HG02623 (cell line): ENCODE data around the gene CCR6.
"Not testable (repeated sequence)": the region's sequence is repeated elsewhere in the genome, so short reads cannot be mapped to it uniquely, and the experiment has no call there.

Experiments used
- ATAC-seq: cut with Tn5 transposase; IDR thresholded peaks from one replicate; pipeline ENCODE4 v1.9.1; 2021; ENCODE audit warnings: moderate library complexity; ENCODE audit not compliant: unreplicated experiment

Gene CCR6

GRCh38 chr6:167165858-167166471, 43.1 kb downstream of the CCR6 start:
- ATAC-seq, result no peak

GRCh38 chr6:167167699-167168098, 44.8 kb downstream of the CCR6 start:
- not testable (repeated sequence) for ATAC-seq

GRCh38 chr6:167168296-167168695, 45.4 kb downstream of the CCR6 start:
- ATAC-seq, result not testable (repeated sequence)

DNA sequence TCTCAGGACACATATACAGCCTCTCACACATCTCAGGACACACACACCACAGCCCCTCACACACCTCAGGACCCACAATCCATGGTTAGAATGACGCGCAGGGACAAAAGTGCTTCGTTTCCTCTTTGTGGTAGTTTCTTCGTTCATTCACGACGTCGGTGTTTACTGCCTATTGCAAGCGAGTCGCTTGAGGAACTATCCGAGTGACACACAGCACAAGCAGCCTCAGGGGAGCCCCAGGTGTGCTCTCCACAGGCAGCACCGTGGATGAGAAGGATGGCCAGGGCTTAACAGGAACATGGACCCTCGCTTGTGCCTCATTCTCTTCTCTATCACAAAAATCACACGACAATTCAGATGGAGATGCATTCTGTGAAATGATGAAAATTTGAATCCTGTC, 47.0 kb downstream of the CCR6 start:
- not testable (repeated sequence) for ATAC-seq

- not testable (repeated sequence) for ATAC-seq
Measured at GRCh38 chr6:167171300-167171699, 48.4 kb downstream of the CCR6 start.

DNA sequence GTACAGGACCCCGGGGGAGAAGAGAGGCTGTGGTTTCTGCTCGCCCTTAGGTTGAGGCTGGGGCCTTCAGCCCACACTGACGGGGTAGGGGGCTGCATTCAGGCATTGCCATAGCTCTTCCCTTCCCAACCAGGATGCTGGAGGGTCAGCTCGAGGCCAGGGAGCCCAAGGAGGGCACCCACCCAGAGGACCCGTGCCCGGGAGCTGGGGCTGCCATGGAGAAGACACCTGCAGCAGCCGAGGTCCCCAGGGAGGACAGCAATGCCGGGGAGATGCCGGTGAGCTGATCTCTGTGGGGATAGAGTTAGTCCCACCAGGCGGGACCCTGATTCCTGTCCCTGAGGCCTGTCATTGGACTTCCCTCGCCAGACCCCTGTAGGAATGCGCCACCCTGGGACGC, 49.1 kb downstream of the CCR6 start:
- ATAC-seq, result not testable (repeated sequence)

DNA sequence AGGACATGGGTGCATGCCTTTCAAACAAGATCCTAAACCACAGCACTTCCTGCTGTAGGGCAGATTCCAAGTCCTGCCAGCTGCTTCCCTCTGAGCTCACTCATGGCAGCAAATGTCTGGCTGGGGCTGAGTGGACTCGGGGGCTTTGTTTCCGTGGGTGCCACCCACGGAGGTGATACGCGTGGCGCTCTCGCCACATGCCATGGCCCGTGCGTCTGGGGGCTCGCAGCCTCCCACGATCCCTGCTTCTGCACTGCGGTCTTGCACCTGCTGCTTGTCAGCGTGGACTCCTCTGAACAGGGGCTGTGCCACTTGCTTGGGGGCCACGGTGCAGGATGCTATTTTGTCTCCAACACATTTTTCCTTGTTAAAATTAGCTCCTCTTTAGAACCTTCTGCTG, 54.4 kb downstream of the CCR6 start:
- ATAC-seq, result not testable (repeated sequence)

- ATAC-seq, result not testable (repeated sequence)
Measured at GRCh38 chr6:167178896-167179655, 56.2 kb downstream of the CCR6 start.

GRCh38 chr6:167180086-167180485, 57.2 kb downstream of the CCR6 start:
- not testable (repeated sequence) for ATAC-seq

DNA sequence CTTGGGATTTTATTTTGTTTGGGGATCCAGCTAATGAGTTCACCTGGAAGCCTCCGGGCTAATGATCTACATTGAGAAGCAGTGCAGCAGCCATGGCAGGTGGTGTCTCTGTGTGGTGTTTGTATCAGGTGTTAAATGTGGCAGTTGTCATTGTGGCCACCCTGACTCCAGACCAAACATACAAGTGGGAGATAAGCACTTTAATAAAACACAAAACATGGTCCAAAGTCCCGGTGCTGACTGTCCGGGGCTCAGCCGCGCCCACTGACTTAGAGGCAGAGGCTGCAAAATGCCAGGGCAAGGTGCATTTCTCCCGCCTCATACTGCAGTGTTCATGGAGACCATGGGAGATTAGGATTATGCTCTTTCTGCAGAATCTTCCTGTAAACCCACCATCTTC, 58.5 kb downstream of the CCR6 start:
- ATAC-seq, result not testable (repeated sequence)

- ATAC-seq, result peak; percentile 76
Measured at GRCh38 chr6:167182913-167183314, 60.0 kb downstream of the CCR6 start.

- not testable (repeated sequence) for ATAC-seq
Measured at GRCh38 chr6:167185101-167185500, 62.2 kb downstream of the CCR6 start.

DNA sequence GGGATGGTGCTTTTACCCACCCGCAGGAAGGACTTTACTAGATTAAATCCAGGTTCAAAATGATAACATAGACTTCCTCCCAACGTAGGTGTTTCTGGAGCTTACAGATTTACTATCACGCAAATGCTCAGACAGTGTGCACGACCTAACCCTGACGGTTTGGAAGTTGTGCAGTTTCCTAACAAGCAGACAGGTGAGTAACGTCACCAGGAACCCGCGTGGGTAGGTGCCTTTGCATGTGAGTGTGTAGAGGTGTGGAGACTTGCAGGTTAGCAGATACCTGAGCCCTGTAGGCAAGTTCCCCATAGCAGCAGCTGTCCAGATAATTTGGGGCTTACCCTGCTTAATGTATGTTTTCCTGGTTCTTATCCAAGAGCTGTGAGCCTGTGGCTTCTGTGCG, 64.4 kb downstream of the CCR6 start:
- not testable (repeated sequence) for ATAC-seq
